Measurements from ENCODE around the gene VASN. TPM values are rescaled to one million over a fixed set of nuclear protein-coding genes. Genes with fewer than 3 reads are reported as not detected.

The VASN gene
- total RNA-seq, 1 donor from 2014 or later: 0.67 TPM

GRCh38 chr16:4410335-4411075 is 38.9 kb downstream of the VASN start:
- no peak for DNase-seq (ENCODE audit: low spot score)
- TF ChIP-seq CTCF (IDR thresholded peaks at IDR 0.05; ENCODE audit: unreplicated experiment): no peak
- H3K27ac Mint-ChIP-seq (ENCODE audit: unreplicated experiment): peak overlapping the region; percentile 20
- peak overlapping the region; percentile 67 for H3K4me3 Mint-ChIP-seq (ENCODE audit: unreplicated experiment)
- no peaks in the 10 kb centered on the region for H3K9me3 Mint-ChIP-seq (ENCODE audit: unreplicated experiment)
- peaks cover 10% of the 10 kb centered on the region for H3K4me1 Mint-ChIP-seq (ENCODE audit: unreplicated experiment)
- peaks cover 13% of the 10 kb centered on the region for H3K27me3 Mint-ChIP-seq (ENCODE audit: unreplicated experiment)
- peaks cover 20% of the 10 kb centered on the region for H3K36me3 Mint-ChIP-seq (ENCODE audit: low read depth, unreplicated experiment)

GRCh38 chr16:4411684-4412083 is 40.0 kb downstream of the VASN start:
- Mint-ChIP-seq H3K27me3 (ENCODE audit: unreplicated experiment) (peaks cover 14% of the 10 kb centered on the region), H3K27ac (ENCODE audit: unreplicated experiment) (no peak overlapping the region), H3K4me3 (ENCODE audit: unreplicated experiment) (no peak overlapping the region), H3K36me3 (ENCODE audit: low read depth, unreplicated experiment) (peaks cover 16% of the 10 kb centered on the region), H3K4me1 (ENCODE audit: unreplicated experiment) (peaks cover 12% of the 10 kb centered on the region), H3K9me3 (ENCODE audit: unreplicated experiment) (no peaks in the 10 kb centered on the region)
- DNase-seq (ENCODE audit: low spot score): no peak
- TF ChIP-seq CTCF (IDR thresholded peaks at IDR 0.05; ENCODE audit: unreplicated experiment): no peak

GRCh38 chr16:4412159-4412558 is 40.5 kb downstream of the VASN start:
- H3K27ac Mint-ChIP-seq (ENCODE audit: unreplicated experiment): peak overlapping the region; percentile 18

GRCh38 chr16:4412854-4413253 is 41.2 kb downstream of the VASN start:
- Mint-ChIP-seq H3K36me3 (ENCODE audit: low read depth, unreplicated experiment) (peaks cover 16% of the 10 kb centered on the region), H3K9me3 (ENCODE audit: unreplicated experiment) (no peaks in the 10 kb centered on the region), H3K27ac (ENCODE audit: unreplicated experiment) (no peak overlapping the region), H3K4me1 (ENCODE audit: unreplicated experiment) (peaks cover 12% of the 10 kb centered on the region), H3K27me3 (ENCODE audit: unreplicated experiment) (peaks cover 14% of the 10 kb centered on the region), H3K4me3 (ENCODE audit: unreplicated experiment) (no peak overlapping the region)
- DNase-seq (ENCODE audit: low spot score): no peak
- TF ChIP-seq CTCF (IDR thresholded peaks at IDR 0.05; ENCODE audit: unreplicated experiment): no peak

More at GRCh38 chr16:4412159-4412558, 40.5 kb downstream of the VASN start:
- peaks cover 16% of the 10 kb centered on the region for H3K36me3 Mint-ChIP-seq (ENCODE audit: low read depth, unreplicated experiment)
- no peaks in the 10 kb centered on the region for H3K9me3 Mint-ChIP-seq (ENCODE audit: unreplicated experiment)
- no peak for TF ChIP-seq CTCF (IDR thresholded peaks at IDR 0.05; ENCODE audit: unreplicated experiment)
- no peak for DNase-seq (ENCODE audit: low spot score)
- H3K27me3 Mint-ChIP-seq (ENCODE audit: unreplicated experiment): peaks cover 14% of the 10 kb centered on the region
- H3K4me1 Mint-ChIP-seq (ENCODE audit: unreplicated experiment): peaks cover 12% of the 10 kb centered on the region
- H3K4me3 Mint-ChIP-seq (ENCODE audit: unreplicated experiment): no peak overlapping the region

- no peak for DNase-seq (ENCODE audit: low spot score)
- Mint-ChIP-seq H3K27me3 (ENCODE audit: unreplicated experiment) (peaks cover 14% of the 10 kb centered on the region), H3K27ac (ENCODE audit: unreplicated experiment) (no peak overlapping the region), H3K4me1 (ENCODE audit: unreplicated experiment) (peaks cover 12% of the 10 kb centered on the region), H3K36me3 (ENCODE audit: low read depth, unreplicated experiment) (peaks cover 16% of the 10 kb centered on the region), H3K4me3 (ENCODE audit: unreplicated experiment) (peak overlapping the region; percentile 49), H3K9me3 (ENCODE audit: unreplicated experiment) (no peaks in the 10 kb centered on the region)
- TF ChIP-seq CTCF (IDR thresholded peaks at IDR 0.05; ENCODE audit: unreplicated experiment): no peak
Measured at GRCh38 chr16:4414187-4414917, 42.7 kb downstream of the VASN start.

Measured in endothelial cell (in vitro differentiated cells).